Measurements from ENCODE around the gene AKT3.
"Not testable (repeated sequence)": the region's sequence is repeated elsewhere in the genome, so short reads cannot be mapped to it uniquely, and the experiment has no call there.

AKT3 gene

DNA sequence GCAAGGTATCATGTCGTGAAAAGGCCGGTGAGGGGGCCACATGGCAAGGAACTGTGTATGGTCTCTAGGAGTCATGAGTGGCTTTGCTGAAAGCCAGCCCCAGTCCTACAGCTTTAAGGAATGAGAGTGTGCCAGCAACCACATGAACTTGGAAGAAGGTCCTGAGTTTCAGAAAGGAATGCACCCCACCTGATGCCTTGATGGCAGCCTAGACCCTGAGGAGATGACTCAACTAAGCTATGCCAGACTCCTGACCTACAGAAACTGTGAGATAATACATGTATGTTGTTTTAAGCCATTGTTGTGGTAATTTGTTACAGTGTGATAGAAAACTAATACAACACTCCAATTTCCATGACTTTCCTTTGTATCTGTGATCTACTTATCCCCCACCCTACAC, 33.5 kb upstream of the AKT3 start:
- no peak overlapping the region for H3K27ac ChIP-seq
- TF ChIP-seq, protein P1, sequence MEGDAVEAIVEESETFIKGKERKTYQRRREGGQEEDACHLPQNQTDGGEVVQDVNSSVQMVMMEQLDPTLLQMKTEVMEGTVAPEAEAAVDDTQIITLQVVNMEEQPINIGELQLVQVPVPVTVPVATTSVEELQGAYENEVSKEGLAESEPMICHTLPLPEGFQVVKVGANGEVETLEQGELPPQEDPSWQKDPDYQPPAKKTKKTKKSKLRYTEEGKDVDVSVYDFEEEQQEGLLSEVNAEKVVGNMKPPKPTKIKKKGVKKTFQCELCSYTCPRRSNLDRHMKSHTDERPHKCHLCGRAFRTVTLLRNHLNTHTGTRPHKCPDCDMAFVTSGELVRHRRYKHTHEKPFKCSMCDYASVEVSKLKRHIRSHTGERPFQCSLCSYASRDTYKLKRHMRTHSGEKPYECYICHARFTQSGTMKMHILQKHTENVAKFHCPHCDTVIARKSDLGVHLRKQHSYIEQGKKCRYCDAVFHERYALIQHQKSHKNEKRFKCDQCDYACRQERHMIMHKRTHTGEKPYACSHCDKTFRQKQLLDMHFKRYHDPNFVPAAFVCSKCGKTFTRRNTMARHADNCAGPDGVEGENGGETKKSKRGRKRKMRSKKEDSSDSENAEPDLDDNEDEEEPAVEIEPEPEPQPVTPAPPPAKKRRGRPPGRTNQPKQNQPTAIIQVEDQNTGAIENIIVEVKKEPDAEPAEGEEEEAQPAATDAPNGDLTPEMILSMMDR (conservative IDR thresholded peaks at IDR 0.05) = no peak
- TF ChIP-seq ZFX (IDR thresholded peaks at IDR 0.05) = no peak

DNA sequence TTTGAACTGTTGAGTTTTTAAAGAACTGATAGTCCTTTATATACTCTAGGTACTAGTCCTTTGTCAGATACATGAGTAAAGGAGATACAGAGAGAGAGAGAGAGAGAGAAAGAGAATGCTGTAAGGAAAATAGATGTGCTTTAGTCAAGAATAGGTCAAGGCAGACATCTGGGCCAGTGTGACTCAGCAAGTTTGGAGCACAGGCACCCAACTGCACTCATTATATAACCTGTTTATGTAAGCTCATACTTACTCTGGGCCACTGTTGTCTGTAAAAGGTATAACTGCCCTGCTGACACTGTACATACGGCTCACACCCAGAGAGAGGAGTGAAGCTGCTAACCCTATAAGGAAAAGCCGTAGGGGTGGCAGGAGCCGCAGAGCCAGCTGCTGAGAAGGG, 32.2 kb upstream of the AKT3 start:
- H3K27ac ChIP-seq = no peak overlapping the region
- TF ChIP-seq, protein P1 (conservative IDR thresholded peaks at IDR 0.05) = no peak

DNA sequence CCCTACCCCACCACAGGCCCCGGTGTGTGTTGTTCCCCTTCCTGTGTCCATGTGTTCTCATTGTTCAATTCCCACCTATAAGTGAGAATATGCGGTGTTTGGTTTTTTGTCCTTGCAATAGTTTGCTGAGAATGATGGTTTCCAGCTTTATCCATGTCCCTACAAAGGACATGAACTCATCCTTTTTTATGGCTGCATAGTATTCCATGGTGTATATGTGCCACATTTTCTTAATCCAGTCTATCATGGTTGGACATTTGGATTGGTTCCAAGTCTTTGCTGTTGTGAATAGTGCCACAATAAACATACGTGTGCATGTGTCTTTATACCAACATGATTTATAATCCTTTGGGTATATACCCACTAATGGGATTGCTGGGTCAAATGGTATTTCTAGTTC, 27.0 kb upstream of the AKT3 start:
- H3K27ac ChIP-seq = not testable (repeated sequence)

DNA sequence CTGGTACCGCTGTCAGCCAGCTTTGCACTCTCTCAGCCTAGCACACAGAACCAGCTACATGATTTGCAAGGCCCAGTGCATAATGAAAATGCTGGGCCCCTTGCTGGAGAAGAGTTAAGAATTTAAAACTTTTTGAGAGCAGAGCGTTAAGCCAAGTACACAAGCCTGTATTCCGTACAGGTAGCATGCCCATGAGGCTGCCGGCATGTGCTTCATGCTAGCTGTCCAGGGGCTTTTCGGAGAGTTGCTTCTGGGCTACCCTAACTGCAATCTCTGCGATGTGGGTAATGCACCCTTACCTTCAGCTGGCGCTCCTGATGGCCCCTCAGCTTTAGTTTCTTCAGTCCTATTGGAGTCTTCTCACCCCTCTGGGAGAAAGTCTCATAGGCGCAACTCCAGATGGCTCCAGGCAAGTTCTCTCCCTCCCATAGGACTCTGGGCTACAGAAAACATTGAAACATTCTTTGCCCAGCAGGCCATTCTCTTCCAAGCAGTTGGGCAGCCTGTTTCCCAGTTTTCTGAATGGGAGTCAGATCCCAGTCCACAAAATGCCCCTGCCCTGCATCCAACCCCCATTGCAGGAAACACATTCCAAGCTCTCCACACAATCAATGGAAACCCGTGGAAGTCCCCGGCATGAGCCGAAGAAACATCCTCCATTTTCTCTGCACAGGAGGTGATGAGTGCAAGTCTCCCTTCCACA, 5.7 kb upstream of the AKT3 start:
- TF ChIP-seq ZFX (IDR thresholded peaks at IDR 0.05) = no peak
- TF ChIP-seq, protein P1 (conservative IDR thresholded peaks at IDR 0.05) = no peak
- no peak overlapping the region for H3K27ac ChIP-seq

DNA sequence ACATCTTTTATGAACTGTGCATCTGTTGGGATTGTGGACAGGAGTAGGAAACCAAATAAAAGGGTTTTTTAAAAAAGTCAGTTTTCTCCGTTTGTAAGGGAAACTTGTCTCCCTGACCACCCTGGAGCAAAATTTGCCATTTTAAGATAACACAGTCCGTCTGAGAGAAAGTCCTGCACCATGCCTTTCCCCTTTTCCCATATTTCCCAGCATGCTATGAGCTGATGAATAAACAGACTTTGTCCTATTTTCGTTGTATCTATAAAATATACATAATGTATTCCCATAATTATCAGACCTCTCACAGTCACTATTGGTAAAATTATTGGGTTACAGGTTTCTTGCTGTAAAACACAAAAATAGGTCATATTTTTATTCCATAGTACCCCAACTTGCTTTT, 1.7 kb upstream of the AKT3 start:
- H3K27ac ChIP-seq = no peak overlapping the region

DNA sequence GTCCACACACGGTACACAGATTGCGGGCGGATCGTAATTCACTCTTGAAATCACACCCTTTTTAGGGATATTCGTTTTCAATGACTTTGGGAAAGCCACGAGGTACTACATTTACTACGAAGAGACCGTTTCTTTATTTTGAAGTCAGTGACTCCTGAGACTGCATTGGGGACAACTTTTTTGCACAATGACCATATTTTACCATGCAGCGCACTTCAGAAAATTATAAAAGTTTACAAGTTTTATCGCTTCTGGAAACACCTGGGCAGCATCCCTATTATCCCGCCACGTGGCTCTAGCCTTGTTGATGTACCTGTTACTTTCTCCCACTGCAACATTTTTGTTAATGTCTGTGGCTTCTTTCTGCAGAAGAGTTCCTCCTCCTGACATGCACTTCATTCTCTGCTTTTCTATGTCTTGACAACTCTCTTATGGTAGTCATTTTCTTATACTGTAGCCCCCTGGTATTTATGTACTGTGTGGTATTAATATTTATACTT, 1.3 kb upstream of the AKT3 start:
- TF ChIP-seq, protein P1 (conservative IDR thresholded peaks at IDR 0.05) = no peak
- TF ChIP-seq ZFX (IDR thresholded peaks at IDR 0.05) = no peak
- no peak overlapping the region for H3K27ac ChIP-seq

More for the DNA sequence above, 1.7 kb upstream of the AKT3 start:
- TF ChIP-seq ZFX (IDR thresholded peaks at IDR 0.05) = no peak
- TF ChIP-seq, protein P1 (conservative IDR thresholded peaks at IDR 0.05) = no peak

DNA sequence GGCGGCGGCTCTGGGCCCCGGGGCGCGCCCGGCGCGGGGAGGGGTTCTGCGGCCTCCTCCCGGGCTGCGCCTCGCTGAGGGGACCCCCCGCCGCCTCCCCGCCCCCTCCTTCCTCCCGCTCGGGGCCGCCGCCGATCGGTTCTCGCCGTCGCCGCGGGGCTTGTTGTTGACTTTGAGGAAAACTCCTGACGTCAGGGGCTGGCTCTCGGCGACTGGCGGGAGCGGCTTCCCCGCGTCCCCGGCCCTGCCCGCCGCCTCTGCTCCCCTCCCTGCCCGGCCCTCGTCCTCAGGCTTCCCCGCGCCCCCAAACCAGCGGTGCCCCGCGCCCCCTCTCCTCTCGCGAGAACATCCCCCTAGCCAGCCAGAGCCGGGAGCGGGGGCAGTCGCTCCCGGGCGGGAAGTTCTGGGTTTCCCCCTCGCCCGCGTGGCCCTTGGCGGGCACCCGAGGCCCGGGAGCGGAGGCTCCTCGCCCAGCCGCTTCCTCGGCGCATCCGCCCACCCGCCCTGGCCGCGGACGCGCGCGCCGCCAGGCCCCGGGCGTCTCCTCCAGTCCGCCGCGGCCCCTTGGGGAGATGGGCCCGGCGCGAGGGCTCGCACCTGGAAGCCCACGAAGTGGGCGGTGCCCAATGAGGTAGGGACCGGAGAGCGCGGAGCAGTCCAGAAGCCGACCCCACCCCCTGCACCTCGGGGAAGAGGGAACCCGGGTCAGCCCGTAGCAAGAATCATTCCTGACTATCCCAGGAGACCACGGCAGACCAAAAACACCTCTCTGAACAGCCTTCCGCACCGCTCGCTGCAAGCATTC, 611 bp upstream of the AKT3 start:
- TF ChIP-seq ZFX (IDR thresholded peaks at IDR 0.05) = no peak
- TF ChIP-seq, protein P1 (conservative IDR thresholded peaks at IDR 0.05) = no peak
- no peak overlapping the region for H3K27ac ChIP-seq

Measured in C4-2B (cell line).